Body of pancreas (tissue), 4 donors: ENCODE data around the gene RGS16. TPM values are rescaled to one million over a fixed set of nuclear protein-coding genes. Genes with fewer than 3 reads are reported as not detected.

Experiments
- ATAC-seq: fragments of 150-250 bp; one replicate; pipeline ENCODE4 v1.9.1; 2016
- DNase-seq, 4 donors: peaks; one replicate each; pipeline ENCODE4 v3.0.0-alpha.2; 2019
- H3K27ac ChIP-seq, 4 donors: fragments of 200-600 bp; sonication (generic); 1 replicate in 3 of 4; 2 replicates in 1 of 4; pipeline versions ENCODE4 v1.5.1 to v1.6.1; 2016 to 2019; ENCODE audit warnings: mild to moderate bottlenecking in 1 of 4, mixed read lengths in 1 of 4, moderate library complexity in 1 of 4
- H3K27me3 ChIP-seq, 2 donors: fragments of 200-600 bp; sonication (generic); one replicate each; pipeline ENCODE4 v1.6.0; 2016; ENCODE audit warnings: mild to moderate bottlenecking in 1 of 2
- H3K36me3 ChIP-seq, 2 donors: fragments of 200-600 bp; sonication (generic); replicated peaks in 1 of 2; 2 replicates each; pipeline ENCODE4 v1.5.1; 2016; ENCODE audit warnings: low read depth in 2 of 2; ENCODE audit not compliant: insufficient read depth in 1 of 2
- H3K4me1 ChIP-seq: fragments of 200-600 bp; sonication (generic); one replicate; pipeline ENCODE4 v1.6.0; 2016
- H3K4me3 ChIP-seq, 2 donors: fragments of 200-600 bp; sonication (generic); 1 replicate in 1 of 2; 2 replicates in 1 of 2; pipeline ENCODE4 v1.5.1; 2016 to 2019
- H3K9me3 ChIP-seq, 3 donors: fragments of 200-600 bp; sonication (generic); 1 replicate in 2 of 3; 2 replicates in 1 of 3; pipeline ENCODE4 v1.5.1; 2016
- POLR2A ChIP-seq, 3 donors: fragments of 450-650 bp; IDR thresholded peaks; one replicate each; pipeline ENCODE4 v1.6.1; 2016; ENCODE audit warnings: antibody characterized with exemption in 3 of 3, mild to moderate bottlenecking in 2 of 3
- WGBS, 2 donors: methylation state at CpG; one replicate each; pipeline ENCODE4 v1.1.5; 2017; 5-methylcytosine and 5-hydroxymethylcytosine counted together
- intact Hi-C: fragments of 100-400 bp; cut with DNase I; formaldehyde crosslinking; loops from one replicate; pipeline ENCODE4 v1.15.1; 2023
- total RNA-seq, 2 donors: library from RNA; depleted of rRNA; stranded (reverse); fragments of >200 nt; gene quantifications; one replicate each; pipeline ENCODE4 v1.1.0, GENCODE V29; 2016
- TF ChIP-seq, protein P1 (sequence below), 7 experiments: fragments of 450-650 bp in 4 of 7; fragments of 200-600 bp in 3 of 7; sonication (generic) in 3 of 7; IDR thresholded peaks; one replicate each; pipeline ENCODE4 v1.5.1; 2016 to 2019; ENCODE audit warnings: antibody characterized with exemption in 7 of 7

The RGS16 gene
- total RNA-seq, 2 donors from 2014 or later: 2.6 to 3.9 TPM

DNA sequence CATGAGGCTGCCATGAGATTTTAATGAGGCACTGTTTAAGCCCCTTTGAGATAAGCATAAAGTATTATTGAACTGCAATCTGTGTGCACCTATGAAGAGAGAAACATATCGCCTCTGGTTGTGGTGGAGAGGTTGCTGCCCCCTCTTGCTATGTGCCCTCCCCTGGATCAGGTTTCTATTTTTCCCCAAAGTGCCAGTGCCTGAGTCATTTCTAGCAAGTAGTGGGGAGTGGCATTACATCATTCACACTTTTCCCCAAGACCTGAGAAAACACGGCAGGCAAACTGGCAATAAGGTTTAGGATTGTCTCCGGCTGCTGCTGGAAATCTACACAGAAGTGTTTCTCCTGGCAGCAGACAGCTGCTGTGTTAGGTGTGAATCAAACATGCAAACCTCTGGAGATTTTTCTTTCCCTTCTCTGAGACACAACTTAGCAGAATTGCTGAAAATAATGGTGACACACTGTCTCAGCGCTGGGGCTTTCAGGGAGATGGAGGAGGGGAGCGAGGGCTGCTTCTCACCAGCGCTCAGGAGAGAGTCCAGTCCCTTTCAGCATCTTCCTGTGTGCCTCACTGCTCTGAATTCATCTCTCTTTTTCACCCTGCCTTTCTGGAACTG lies 13.7 kb upstream of the RGS16 start:
- no peaks in the 10 kb centered on the region for H3K27me3 ChIP-seq
- no peak overlapping the region for H3K27ac ChIP-seq
- ATAC-seq: no peak
- H3K9me3 ChIP-seq: no peaks in the 10 kb centered on the region
- DNase-seq: no peak
- H3K36me3 ChIP-seq: no peaks in the 10 kb centered on the region
- intact Hi-C loops: no loop called here
- no peak overlapping the region for H3K4me3 ChIP-seq
- 57 to 63% methylated on average over 6 of the region's 6 CpGs for WGBS, 2 donors
- peaks cover 13% of the 10 kb centered on the region for H3K4me1 ChIP-seq
- TF ChIP-seq POLR2A (IDR thresholded peaks at IDR 0.05): no peak
- TF ChIP-seq, protein P1, sequence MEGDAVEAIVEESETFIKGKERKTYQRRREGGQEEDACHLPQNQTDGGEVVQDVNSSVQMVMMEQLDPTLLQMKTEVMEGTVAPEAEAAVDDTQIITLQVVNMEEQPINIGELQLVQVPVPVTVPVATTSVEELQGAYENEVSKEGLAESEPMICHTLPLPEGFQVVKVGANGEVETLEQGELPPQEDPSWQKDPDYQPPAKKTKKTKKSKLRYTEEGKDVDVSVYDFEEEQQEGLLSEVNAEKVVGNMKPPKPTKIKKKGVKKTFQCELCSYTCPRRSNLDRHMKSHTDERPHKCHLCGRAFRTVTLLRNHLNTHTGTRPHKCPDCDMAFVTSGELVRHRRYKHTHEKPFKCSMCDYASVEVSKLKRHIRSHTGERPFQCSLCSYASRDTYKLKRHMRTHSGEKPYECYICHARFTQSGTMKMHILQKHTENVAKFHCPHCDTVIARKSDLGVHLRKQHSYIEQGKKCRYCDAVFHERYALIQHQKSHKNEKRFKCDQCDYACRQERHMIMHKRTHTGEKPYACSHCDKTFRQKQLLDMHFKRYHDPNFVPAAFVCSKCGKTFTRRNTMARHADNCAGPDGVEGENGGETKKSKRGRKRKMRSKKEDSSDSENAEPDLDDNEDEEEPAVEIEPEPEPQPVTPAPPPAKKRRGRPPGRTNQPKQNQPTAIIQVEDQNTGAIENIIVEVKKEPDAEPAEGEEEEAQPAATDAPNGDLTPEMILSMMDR (IDR thresholded peaks at IDR 0.05): no peak

DNA sequence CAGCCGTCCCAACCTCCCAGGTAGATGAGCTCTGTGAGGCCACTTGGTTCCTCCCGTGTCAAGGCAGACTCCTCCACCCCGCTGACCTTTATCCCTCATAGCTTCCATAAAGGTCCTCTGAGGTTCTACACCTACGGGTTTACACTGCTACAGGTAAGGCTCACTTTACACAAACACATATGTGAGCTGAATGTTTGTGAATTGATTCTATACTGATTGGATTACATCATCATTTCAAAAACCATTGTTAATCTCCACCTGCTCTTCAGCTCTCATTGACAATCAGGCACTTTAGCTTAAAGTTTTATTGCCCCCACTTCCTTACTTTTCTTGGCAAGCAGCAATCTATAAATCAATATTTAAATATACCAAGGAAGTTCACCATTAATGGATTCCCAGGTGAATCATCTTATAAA lies 12.8 kb upstream of the RGS16 start:
- H3K4me3 ChIP-seq: no peak overlapping the region
- intact Hi-C loops: no loop called here
- no peaks in the 10 kb centered on the region for H3K36me3 ChIP-seq
- no peaks in the 10 kb centered on the region for H3K9me3 ChIP-seq
- H3K27me3 ChIP-seq: no peaks in the 10 kb centered on the region
- 34 to 46% methylated on average over 4 of the region's 4 CpGs for WGBS, 2 donors
- TF ChIP-seq, protein P1 (IDR thresholded peaks at IDR 0.05): no peak
- TF ChIP-seq POLR2A (IDR thresholded peaks at IDR 0.05): no peak
- H3K27ac ChIP-seq: no peak overlapping the region
- DNase-seq (no peak), ATAC-seq (no peak)
- H3K4me1 ChIP-seq: peaks cover 13% of the 10 kb centered on the region

DNA sequence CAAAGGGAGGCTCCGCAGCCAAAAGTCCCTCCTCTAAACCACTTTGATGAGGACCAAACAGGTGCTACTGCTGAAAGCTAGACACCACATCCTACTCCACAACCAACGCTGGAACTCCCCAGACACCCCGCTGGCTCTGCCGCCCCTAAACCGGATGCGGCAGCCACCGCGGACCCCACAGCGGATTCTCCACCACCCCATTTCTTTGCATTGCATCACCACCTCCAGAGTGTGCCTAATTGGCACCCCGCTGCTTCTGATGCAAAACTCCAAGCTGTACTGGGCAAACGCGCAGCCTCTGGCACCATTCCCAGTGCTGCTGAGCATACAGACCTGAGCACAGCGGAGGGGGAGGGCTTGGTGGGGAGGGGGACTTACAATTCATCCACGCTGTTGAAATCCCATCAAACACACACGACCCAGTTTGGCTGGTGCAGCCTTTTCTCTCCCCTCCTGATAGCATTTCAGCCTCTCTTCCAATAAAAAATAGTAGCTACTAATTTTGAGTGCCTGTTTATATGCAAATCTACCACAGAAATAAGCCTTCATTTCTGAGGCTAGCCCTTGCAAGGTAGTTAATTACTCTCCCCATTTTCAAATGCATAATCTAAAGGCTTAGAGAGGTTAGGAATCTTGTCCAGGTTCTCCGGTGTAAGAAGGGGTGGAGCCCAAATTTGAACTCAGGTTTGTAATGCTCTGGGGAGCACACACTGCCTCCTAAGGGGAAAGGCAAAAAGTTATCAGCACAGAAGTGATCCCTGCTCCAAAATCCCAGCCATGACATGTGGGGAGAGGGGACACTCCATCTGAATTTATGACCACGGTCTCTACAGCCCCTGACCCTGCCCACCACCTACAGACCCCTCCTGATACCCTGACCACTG lies 12.2 kb upstream of the RGS16 start:
- peak; percentile 25 for ATAC-seq
- no peak overlapping the region for H3K27ac ChIP-seq
- peaks cover 13% of the 10 kb centered on the region for H3K4me1 ChIP-seq
- TF ChIP-seq, protein P1 (IDR thresholded peaks at IDR 0.05): no peak
- no peak for TF ChIP-seq POLR2A (IDR thresholded peaks at IDR 0.05)
- no peaks in the 10 kb centered on the region for H3K9me3 ChIP-seq
- no peaks in the 10 kb centered on the region for H3K36me3 ChIP-seq
- intact Hi-C loops: no loop called here
- WGBS, 2 donors: 5 to 6% methylated on average over 17 of the region's 17 CpGs
- DNase-seq: peak; percentile 61 to 82 (median 77)
- H3K4me3 ChIP-seq: no peak overlapping the region
- H3K27me3 ChIP-seq: no peaks in the 10 kb centered on the region

DNA sequence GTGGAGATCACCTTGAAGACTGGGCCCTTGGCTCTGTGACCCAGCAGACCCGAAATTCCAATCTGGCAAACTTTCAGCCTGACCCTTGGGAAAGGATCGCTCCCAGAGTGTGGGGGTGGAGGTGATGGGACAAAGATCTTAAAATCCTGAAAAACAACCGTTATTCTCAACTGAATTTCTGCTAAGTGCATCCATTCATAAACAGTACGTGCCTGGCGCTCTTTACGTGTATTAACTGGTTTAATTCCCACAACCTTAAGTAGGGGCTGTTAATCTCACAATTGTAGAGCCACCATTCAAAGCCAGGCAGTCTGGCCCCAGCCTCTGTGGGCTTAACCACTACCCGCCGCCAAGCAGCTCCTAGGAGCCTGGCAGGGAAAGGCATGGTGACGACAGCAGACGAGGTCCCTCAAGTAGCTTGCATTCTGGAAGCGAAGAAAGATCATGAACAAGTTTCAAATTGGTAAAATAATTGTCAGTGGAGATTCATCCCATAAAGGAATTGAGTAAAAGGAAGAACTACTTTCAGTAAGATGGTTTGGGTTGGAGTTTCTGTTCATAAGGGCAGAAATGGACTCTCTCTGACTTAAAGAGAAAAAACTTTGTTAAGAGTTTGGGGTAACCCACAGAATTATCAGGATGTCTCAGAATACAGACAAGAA lies 11.4 kb upstream of the RGS16 start:
- peaks cover 13% of the 10 kb centered on the region for H3K4me1 ChIP-seq
- WGBS, 2 donors: 69 to 70% methylated on average over 11 of the region's 11 CpGs
- intact Hi-C loops: no loop called here
- TF ChIP-seq, protein P1 (IDR thresholded peaks at IDR 0.05): no peak
- no peak for TF ChIP-seq POLR2A (IDR thresholded peaks at IDR 0.05)
- ATAC-seq: no peak
- no peak overlapping the region for H3K4me3 ChIP-seq
- H3K9me3 ChIP-seq: no peaks in the 10 kb centered on the region
- H3K36me3 ChIP-seq: no peaks in the 10 kb centered on the region
- H3K27ac ChIP-seq: peak overlapping the region; percentile 4 to 76 (median 48)
- H3K27me3 ChIP-seq: no peaks in the 10 kb centered on the region
- no peak for DNase-seq
